ENCODE data around the gene PREX1. TPM values are rescaled to one million over a fixed set of nuclear protein-coding genes. Genes with fewer than 3 reads are reported as not detected.

Gene PREX1
- total and polyA plus RNA-seq, 2 donors (not counting 1 experiment from before 2014, with no cell fraction given): 1.0 to 3.1 TPM

DNA sequence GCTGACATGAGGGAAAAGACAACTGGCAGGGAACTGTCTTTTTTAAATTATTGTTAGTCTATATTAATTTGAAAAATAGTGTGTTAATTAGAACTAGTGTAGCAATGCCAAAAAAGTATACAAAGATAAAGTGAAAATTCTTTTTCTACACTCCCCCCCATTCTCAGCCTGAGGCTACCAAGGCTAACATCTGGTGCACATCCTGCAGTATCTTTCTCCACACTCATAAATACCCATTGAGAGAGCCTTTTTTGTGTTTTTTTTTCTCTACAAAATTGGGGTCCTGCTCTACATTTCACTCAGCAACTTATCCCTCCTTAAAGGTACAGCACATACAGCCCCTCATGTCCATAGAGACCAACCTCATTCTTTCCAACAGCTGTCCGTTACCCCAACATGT, 20.7 kb downstream of the PREX1 start:
- Histone ChIP-seq H2AFZ (ENCODE audit: low read length) (no peak overlapping the region), H3K4me2 (ENCODE audit: extremely low read depth, insufficient read depth, low read length) (no peak overlapping the region), H3K9me3 (ENCODE audit: control insufficient read depth, insufficient read depth, low read depth, low read length) (no peaks in the 10 kb centered on the region), H3K27ac (ENCODE audit: insufficient read depth, low read length) (no peak overlapping the region), H3K4me1 (ENCODE audit: control insufficient read depth, extremely low read depth, insufficient read depth, low read length) (no peaks in the 10 kb centered on the region), H3K9ac (ENCODE audit: insufficient read depth, low read length) (no peak overlapping the region), H3K27me3 (ENCODE audit: control insufficient read depth, insufficient read depth, low read length) (peaks cover 2% of the 10 kb centered on the region), H3K4me3 (replicated peaks in 1 of 4; ENCODE audit: control extremely low read depth in 1 of 4, insufficient read depth in 1 of 4, low read depth in 3 of 4, low read length in 4 of 4) (no peak overlapping the region), H4K20me1 (ENCODE audit: control insufficient read depth, extremely low read depth, insufficient read depth, low read length) (no peaks in the 10 kb centered on the region), H3K36me3 (ENCODE audit: control insufficient read depth, insufficient read depth, low read length) (no peaks in the 10 kb centered on the region), H3K79me2 (ENCODE audit: control insufficient read depth, insufficient read depth, low read length) (no peaks in the 10 kb centered on the region)
- TF ChIP-seq, protein P1, sequence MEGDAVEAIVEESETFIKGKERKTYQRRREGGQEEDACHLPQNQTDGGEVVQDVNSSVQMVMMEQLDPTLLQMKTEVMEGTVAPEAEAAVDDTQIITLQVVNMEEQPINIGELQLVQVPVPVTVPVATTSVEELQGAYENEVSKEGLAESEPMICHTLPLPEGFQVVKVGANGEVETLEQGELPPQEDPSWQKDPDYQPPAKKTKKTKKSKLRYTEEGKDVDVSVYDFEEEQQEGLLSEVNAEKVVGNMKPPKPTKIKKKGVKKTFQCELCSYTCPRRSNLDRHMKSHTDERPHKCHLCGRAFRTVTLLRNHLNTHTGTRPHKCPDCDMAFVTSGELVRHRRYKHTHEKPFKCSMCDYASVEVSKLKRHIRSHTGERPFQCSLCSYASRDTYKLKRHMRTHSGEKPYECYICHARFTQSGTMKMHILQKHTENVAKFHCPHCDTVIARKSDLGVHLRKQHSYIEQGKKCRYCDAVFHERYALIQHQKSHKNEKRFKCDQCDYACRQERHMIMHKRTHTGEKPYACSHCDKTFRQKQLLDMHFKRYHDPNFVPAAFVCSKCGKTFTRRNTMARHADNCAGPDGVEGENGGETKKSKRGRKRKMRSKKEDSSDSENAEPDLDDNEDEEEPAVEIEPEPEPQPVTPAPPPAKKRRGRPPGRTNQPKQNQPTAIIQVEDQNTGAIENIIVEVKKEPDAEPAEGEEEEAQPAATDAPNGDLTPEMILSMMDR (conservative IDR thresholded peaks at IDR 0.05 in 1 of 2, IDR thresholded peaks at IDR 0.05 in 1 of 2; ENCODE audit: low read depth in 1 of 2, low read length in 2 of 2): no peak
- TF ChIP-seq EZH2 (IDR thresholded peaks at IDR 0.05; ENCODE audit: low read length, missing control alignments): no peak
- no peak for DNase-seq (ENCODE audit: low read depth in 2 of 2)

DNA sequence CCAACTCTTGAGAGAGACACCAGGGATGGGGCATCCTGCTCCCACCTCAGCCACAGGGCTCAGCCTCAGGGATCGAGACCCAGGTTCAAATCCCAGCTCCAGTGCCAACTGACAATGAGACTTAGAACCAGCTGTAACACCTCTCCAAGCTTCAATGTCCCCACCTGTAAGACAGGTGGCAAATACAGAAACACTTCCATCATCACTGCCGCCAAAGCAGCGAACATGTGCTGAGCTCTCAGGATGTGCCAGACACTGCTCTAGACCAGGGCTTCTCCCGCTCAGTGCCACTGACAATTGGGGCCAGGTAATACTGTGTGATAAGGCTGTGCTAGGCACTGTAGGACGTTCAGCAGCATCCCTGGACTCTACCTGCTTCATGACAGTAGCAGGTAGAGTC, 22.1 kb downstream of the PREX1 start:
- no peak for TF ChIP-seq EZH2 (IDR thresholded peaks at IDR 0.05; ENCODE audit: low read length, missing control alignments)
- TF ChIP-seq, protein P1 (conservative IDR thresholded peaks at IDR 0.05 in 1 of 2, IDR thresholded peaks at IDR 0.05 in 1 of 2; ENCODE audit: low read depth in 1 of 2, low read length in 2 of 2): no peak
- Histone ChIP-seq H3K36me3 (ENCODE audit: control insufficient read depth, insufficient read depth, low read length) (no peaks in the 10 kb centered on the region), H3K4me2 (ENCODE audit: extremely low read depth, insufficient read depth, low read length) (no peak overlapping the region), H3K27ac (ENCODE audit: insufficient read depth, low read length) (no peak overlapping the region), H3K4me3 (replicated peaks in 1 of 4; ENCODE audit: control extremely low read depth in 1 of 4, insufficient read depth in 1 of 4, low read depth in 3 of 4, low read length in 4 of 4) (no peak overlapping the region), H3K79me2 (ENCODE audit: control insufficient read depth, insufficient read depth, low read length) (no peaks in the 10 kb centered on the region), H3K9ac (ENCODE audit: insufficient read depth, low read length) (no peak overlapping the region), H3K27me3 (ENCODE audit: control insufficient read depth, insufficient read depth, low read length) (peaks cover 2% of the 10 kb centered on the region), H3K9me3 (ENCODE audit: control insufficient read depth, insufficient read depth, low read depth, low read length) (no peaks in the 10 kb centered on the region), H4K20me1 (ENCODE audit: control insufficient read depth, extremely low read depth, insufficient read depth, low read length) (no peaks in the 10 kb centered on the region), H2AFZ (ENCODE audit: low read length) (no peak overlapping the region), H3K4me1 (ENCODE audit: control insufficient read depth, extremely low read depth, insufficient read depth, low read length) (no peaks in the 10 kb centered on the region)
- DNase-seq (ENCODE audit: low read depth in 2 of 2): no peak

DNA sequence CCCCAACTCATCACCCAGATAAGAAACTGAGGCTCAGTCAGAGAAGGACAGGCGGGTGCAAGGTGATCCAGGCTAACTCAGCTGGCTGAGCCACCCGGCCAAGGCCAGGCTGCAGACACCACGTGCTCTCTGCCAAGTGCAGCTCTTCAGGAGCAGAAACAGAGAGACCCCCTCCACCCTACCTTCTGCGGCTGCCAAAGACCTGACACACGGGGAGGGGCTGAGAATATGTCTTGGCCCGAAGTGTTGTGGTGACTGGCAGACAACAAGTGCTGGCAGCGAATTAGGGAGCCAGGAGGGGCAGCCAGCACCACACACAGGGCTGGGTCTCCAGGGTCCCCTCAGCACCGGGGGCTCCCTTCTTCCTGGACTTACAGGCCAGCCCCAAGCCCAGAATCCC, 22.5 kb downstream of the PREX1 start:
- Histone ChIP-seq H3K4me1 (ENCODE audit: control insufficient read depth, extremely low read depth, insufficient read depth, low read length) (no peaks in the 10 kb centered on the region), H3K27ac (ENCODE audit: insufficient read depth, low read length) (no peak overlapping the region), H3K4me2 (ENCODE audit: extremely low read depth, insufficient read depth, low read length) (no peak overlapping the region), H3K36me3 (ENCODE audit: control insufficient read depth, insufficient read depth, low read length) (no peaks in the 10 kb centered on the region), H3K9me3 (ENCODE audit: control insufficient read depth, insufficient read depth, low read depth, low read length) (no peaks in the 10 kb centered on the region), H3K4me3 (replicated peaks in 1 of 4; ENCODE audit: control extremely low read depth in 1 of 4, insufficient read depth in 1 of 4, low read depth in 3 of 4, low read length in 4 of 4) (no peak overlapping the region), H2AFZ (ENCODE audit: low read length) (no peak overlapping the region), H3K27me3 (ENCODE audit: control insufficient read depth, insufficient read depth, low read length) (peaks cover 2% of the 10 kb centered on the region), H4K20me1 (ENCODE audit: control insufficient read depth, extremely low read depth, insufficient read depth, low read length) (no peaks in the 10 kb centered on the region), H3K79me2 (ENCODE audit: control insufficient read depth, insufficient read depth, low read length) (no peaks in the 10 kb centered on the region), H3K9ac (ENCODE audit: insufficient read depth, low read length) (no peak overlapping the region)
- no peak for DNase-seq (ENCODE audit: low read depth in 2 of 2)
- TF ChIP-seq, protein P1 (conservative IDR thresholded peaks at IDR 0.05 in 1 of 2, IDR thresholded peaks at IDR 0.05 in 1 of 2; ENCODE audit: low read depth in 1 of 2, low read length in 2 of 2): no peak
- no peak for TF ChIP-seq EZH2 (IDR thresholded peaks at IDR 0.05; ENCODE audit: low read length, missing control alignments)

All from fibroblast of lung (primary cell).